K562 treated with DMSO at 1 percent for 4 hours (cell line): ENCODE measurements around the gene THAP7. TPM values are rescaled to one million over a fixed set of nuclear protein-coding genes. Genes with fewer than 3 reads are reported as not detected.

Source experiments
- total RNA-seq: library from RNA; unstranded; fragments of 300-600 nt; gene quantifications from 2 replicates; pipeline ENCODE4 v1.2.3, GENCODE V29; 2022; ENCODE audit not compliant: insufficient read depth

The THAP7 gene
- total RNA-seq: 98.7 and 130 TPM in 2 replicates

DNA sequence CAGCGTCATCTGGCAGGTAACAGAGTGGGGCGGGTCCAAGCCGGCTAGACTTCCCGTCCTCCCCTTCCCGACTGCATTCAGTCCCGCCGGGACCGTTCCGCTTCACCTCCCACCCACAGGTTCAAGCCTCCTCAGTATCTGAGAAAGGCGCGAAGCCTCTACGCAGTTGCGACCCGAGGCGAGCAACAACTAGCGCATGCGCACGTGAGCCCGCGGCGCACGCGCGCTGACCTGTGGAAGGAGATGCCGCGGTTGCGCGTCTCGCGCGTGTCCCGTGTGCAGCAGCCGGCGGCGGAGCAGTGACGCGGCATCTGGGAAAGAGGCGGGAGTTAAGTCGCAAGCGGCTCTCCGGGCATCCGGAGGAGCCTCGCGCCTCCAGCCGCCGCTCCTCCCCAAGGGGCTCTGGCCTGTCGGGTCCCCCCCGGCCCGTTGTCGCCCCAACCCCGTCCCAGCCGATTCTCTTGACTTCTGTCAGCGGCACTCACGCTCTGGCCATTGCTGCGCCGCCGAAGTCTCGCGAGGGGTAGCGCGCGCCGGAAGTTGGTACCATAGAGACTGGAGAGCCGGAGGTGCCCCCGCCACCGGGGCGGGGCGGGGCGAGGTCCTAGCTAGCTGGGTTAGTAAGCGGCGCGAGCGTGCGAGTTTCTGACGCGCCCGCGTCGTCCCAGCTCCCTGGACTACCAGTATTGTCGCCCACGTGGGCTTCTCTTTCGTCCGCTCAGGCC lies at the start of gene THAP7:
Gene THAP7 (minus strand): TSS at position 518 of the 725 bp plus-strand sequence. CDS start 207 bp downstream, at position 311.

GRCh38 chr22:21045585-21046294 lies 43.8 kb upstream of the THAP7 start, which contains the start of gene LRRC74B:
TSS of gene LRRC74B (plus strand) at chr22:21045946. CDS start at chr22:21045987, 41 bp downstream.

DNA sequence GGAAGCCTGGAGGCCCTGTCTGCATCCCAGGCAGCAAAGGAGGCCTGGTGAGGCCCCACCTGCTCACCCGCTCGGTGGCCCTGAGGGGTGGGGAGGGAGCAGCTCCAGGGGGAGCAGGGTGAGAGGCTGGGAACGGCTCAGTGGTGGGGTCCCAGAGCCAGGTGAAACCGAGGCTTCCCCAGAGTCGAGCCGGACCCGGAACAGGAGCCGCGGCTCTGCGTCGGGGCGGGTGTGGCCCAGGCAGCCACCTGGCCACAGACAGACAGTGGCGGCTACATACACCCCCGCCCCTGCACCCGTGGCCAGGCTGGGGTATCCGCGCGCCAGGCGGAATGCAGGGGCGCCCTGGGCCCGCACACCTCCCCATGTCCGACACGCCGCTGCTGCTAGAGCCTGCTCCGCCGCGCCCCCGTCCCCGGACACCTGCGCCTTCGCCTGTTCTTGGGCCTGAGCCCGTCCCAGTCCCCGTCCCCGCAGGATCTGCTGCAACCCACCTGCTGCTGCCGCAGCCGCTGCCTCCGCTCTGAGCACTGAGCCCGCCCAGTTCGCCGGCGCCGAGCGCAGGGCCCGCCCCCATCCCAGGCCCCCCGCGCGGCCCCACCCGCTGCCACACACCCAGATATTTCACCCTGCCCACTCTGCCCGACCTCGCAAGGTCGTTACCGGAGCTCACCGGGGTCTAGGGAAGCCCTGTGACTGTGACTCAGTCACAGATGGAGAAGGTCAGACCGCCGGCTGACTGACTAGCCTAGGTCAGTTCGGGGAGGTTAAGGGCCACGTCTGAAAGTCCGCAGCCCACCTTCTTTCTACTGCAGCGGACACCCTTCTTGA lies 30.3 kb upstream of the THAP7 start, which contains the start of gene SLC7A4:
Gene SLC7A4 (minus strand): TSS at position 525 of the 831 bp plus-strand sequence. CDS start 749 bp downstream, outside the sequence.

GRCh38 chr22:21014726-21015465 lies 13.0 kb upstream of the THAP7 start, which contains the start of gene P2RX6:
TSS of gene P2RX6 (plus strand) at chr22:21015165. CDS start at chr22:21015175, 10 bp downstream.

GRCh38 chr22:20981787-20982562 lies 19.9 kb downstream of the THAP7 start, which contains the start of gene LZTR1:
TSS of gene LZTR1 (plus strand) at chr22:20982297. CDS start at chr22:20982372, 75 bp downstream.

DNA sequence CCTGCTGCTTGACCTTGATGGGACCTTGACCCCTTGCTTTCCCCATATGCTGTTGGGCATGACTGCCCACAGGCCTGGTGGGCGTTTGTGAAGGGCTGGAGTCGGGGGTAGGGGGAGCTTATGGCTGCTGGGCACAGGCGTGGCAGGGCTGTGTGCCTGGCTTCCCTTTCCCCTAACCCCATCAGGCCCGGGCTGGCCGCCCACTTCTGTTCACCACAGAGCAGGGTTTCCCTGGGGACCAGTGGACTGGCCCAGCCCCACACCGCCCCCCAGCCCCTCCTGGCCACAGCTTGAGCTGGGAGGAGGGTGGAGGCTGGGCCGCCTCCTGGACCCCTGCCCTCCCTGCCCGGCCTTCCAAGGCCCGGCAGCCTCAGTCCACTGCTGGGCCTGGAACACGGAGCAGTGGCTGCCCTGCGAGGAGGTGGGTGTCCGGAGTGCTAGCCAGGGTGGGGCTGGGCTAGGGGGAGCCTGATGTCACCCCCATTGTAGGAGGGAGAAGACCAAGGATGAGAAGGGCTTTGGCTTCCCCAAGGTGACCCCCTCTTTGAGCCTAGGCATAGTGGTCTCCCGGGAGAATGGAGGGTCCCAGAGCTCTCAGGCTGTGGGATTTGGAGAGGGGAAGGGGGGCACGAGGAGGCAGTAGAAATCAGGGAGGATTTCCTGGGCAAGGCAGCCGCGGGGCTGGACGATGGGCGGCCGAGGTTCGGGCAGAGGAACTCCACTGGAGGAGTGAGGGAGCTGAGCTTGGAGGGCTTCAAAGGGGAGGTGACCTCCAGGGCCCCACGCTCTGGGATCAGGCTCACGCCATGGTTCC lies 34.8 kb downstream of the THAP7 start, which contains the start of gene AIFM3:
Gene AIFM3 (plus strand): TSS at position 373 of the 814 bp plus-strand sequence. CDS start 690 bp downstream, outside the sequence.

Other genes starting within 250 kb of the THAP7 start
- not detected in 2 replicates for gene SERPIND1, start 228.0 kb downstream of the THAP7 start, total RNA-seq
- 162 and 219 TPM in 2 replicates for gene PI4KA, start 143.3 kb downstream of the THAP7 start, total RNA-seq
- gene SNAP29, start 143.1 kb downstream of the THAP7 start, total RNA-seq: 77.8 and 78.9 TPM in 2 replicates
- gene CRKL, start 84.7 kb downstream of the THAP7 start, total RNA-seq: 139 and 163 TPM in 2 replicates
- not detected in 2 replicates for gene AIFM3, start 34.9 kb downstream of the THAP7 start, total RNA-seq
- gene LZTR1, start 19.8 kb downstream of the THAP7 start, total RNA-seq: 40.5 and 44.9 TPM in 2 replicates
- 1.8 and 2.2 TPM in 2 replicates for gene P2RX6, start 13.0 kb upstream of the THAP7 start, total RNA-seq
- gene SLC7A4, start 30.4 kb upstream of the THAP7 start, total RNA-seq: not detected in 2 replicates
- gene LRRC74B, start 43.8 kb upstream of the THAP7 start, total RNA-seq: not detected in 2 replicates